HEK293T (cell line): ENCODE measurements around the gene ELF3.

ENCODE experiments used
- CTCF ChIA-PET: fragments of 350-600 bp; formaldehyde crosslinking; extraction: SDS; loops from one replicate; lab custom pipeline; 2021; ENCODE audit warnings: antibody characterized with exemption, inconsistent platforms; lab: Yijun Ruan, JAX
- POLR2A ChIA-PET: fragments of 350-600 bp; formaldehyde crosslinking; extraction: SDS; loops from one replicate; lab custom pipeline; 2020; ENCODE audit warnings: antibody characterized with exemption, inconsistent platforms; lab: Yijun Ruan, JAX
- DNase-seq: peaks from one replicate; pipeline ENCODE4 v3.0.0; 2012; ENCODE audit warnings: mixed read lengths; ENCODE audit errors: extremely low spot score
- ARNT ChIP-seq: fragments of 450-650 bp; IDR thresholded peaks from 2 replicates; pipeline ENCODE4 v1.6.1; 2017; ENCODE audit warnings: mild to moderate bottlenecking
- BHLHE40 ChIP-seq: fragments of 450-650 bp; IDR thresholded peaks from 2 replicates; pipeline ENCODE4 v1.6.1; 2016; ENCODE audit warnings: mild to moderate bottlenecking, moderate library complexity, borderline replicate concordance
- CTBP1 ChIP-seq: fragments of 450-650 bp; IDR thresholded peaks from 2 replicates; pipeline ENCODE4 v1.6.1; 2016; ENCODE audit warnings: borderline replicate concordance
- ELF4 ChIP-seq: fragments of 450-650 bp; IDR thresholded peaks from 2 replicates; pipeline ENCODE4 v1.6.1; 2017; ENCODE audit warnings: antibody characterized with exemption
- FOXA1 ChIP-seq: fragments of 450-650 bp; IDR thresholded peaks from 2 replicates; pipeline ENCODE4 v1.6.1; 2016; ENCODE audit warnings: mild to moderate bottlenecking
- FOXK2 ChIP-seq: fragments of 450-650 bp; IDR thresholded peaks from 2 replicates; pipeline ENCODE4 v1.6.1; 2016; ENCODE audit warnings: mild to moderate bottlenecking
- FOXM1 ChIP-seq: fragments of 450-650 bp; IDR thresholded peaks from 2 replicates; pipeline ENCODE4 v1.6.1; 2017; ENCODE audit warnings: mild to moderate bottlenecking, borderline replicate concordance
- HDGF ChIP-seq: fragments of 450-650 bp; IDR thresholded peaks from 2 replicates; pipeline ENCODE4 v1.6.1; 2017; ENCODE audit warnings: antibody characterized with exemption, borderline replicate concordance
- L3MBTL2 ChIP-seq: fragments of 450-650 bp; conservative IDR thresholded peaks from 2 replicates; pipeline ENCODE4 v1.6.1; 2016; ENCODE audit warnings: mild to moderate bottlenecking
- LEF1 ChIP-seq: fragments of 450-650 bp; IDR thresholded peaks from 2 replicates; pipeline ENCODE4 v1.6.1; 2017; ENCODE audit warnings: mild to moderate bottlenecking, borderline replicate concordance
- NFRKB ChIP-seq: fragments of 450-650 bp; IDR thresholded peaks from 2 replicates; pipeline ENCODE4 v1.6.1; 2016; ENCODE audit warnings: mild to moderate bottlenecking, moderate library complexity
- PKNOX1 ChIP-seq: fragments of 450-650 bp; IDR thresholded peaks from 2 replicates; pipeline ENCODE4 v1.6.1; 2016
- SP1 ChIP-seq: fragments of 450-650 bp; IDR thresholded peaks from 2 replicates; pipeline ENCODE4 v1.6.1; 2017
- SUZ12 ChIP-seq: fragments of 450-650 bp; IDR thresholded peaks from 2 replicates; pipeline ENCODE4 v1.6.1; 2016; ENCODE audit warnings: mild to moderate bottlenecking
- TARDBP ChIP-seq: fragments of 450-650 bp; IDR thresholded peaks from 2 replicates; pipeline ENCODE4 v1.6.1; 2016
- ZNF384 ChIP-seq: fragments of 450-650 bp; IDR thresholded peaks from 2 replicates; pipeline ENCODE4 v1.6.1; 2016

Gene ELF3

GRCh38 chr1:202005958-202006357, 4.4 kb upstream of the ELF3 start:
- CTCF ChIA-PET, result interaction anchor here (0.6 to 1.5 kb wide), 3 partner anchors 10 to 697 kb away, joined by 3 to 5 read pairs (median 3); no protein-coding TSS in a partner anchor
- no peak for DNase-seq
- POLR2A ChIA-PET, result interaction anchor here (1.3 kb wide), 1 partner anchor 113 kb away, joined by 3 read pairs; no protein-coding TSS in a partner anchor
- TF ChIP-seq ELF4 (no peak), TARDBP (no peak), BHLHE40 (no peak), L3MBTL2 (no peak), LEF1 (no peak), HDGF (no peak)

GRCh38 chr1:202007304-202007703, 3.1 kb upstream of the ELF3 start:
- ChIA-PET CTCF (interaction anchor here (0.8 to 1.4 kb wide), 6 partner anchors 8 to 128 kb away, joined by 3 to 8 read pairs (median 4); no protein-coding TSS in a partner anchor), POLR2A (no interaction called here)
- no peak for TF ChIP-seq HDGF
- TF ChIP-seq ZNF384, result no peak
- no peak for TF ChIP-seq ARNT
- TF ChIP-seq TARDBP, result no peak
- TF ChIP-seq L3MBTL2, result no peak
- TF ChIP-seq SUZ12, result no peak
- TF ChIP-seq FOXK2, result no peak
- no peak for TF ChIP-seq SP1
- no peak for TF ChIP-seq PKNOX1
- TF ChIP-seq NFRKB, result no peak
- no peak for TF ChIP-seq FOXA1
- TF ChIP-seq BHLHE40, result no peak
- TF ChIP-seq ELF4, result no peak
- no peak for TF ChIP-seq CTBP1
- no peak for TF ChIP-seq FOXM1
- no peak for TF ChIP-seq LEF1
- DNase-seq, result no peak

GRCh38 chr1:202007805-202008489, 2.4 kb upstream of the ELF3 start:
- no peak for DNase-seq
- ChIA-PET CTCF (interaction anchor here (0.8 to 1.4 kb wide), 6 partner anchors 8 to 128 kb away, joined by 3 to 8 read pairs (median 4); no protein-coding TSS in a partner anchor), POLR2A (no interaction called here)
- no peak for TF ChIP-seq L3MBTL2
- TF ChIP-seq FOXM1, result no peak
- TF ChIP-seq LEF1, result no peak

GRCh38 chr1:202009326-202010179, 834 bp upstream of the ELF3 start:
- TF ChIP-seq ZNF384, result no peak
- TF ChIP-seq LEF1, result no peak
- no peak for TF ChIP-seq ELF4
- TF ChIP-seq CTBP1, result no peak
- TF ChIP-seq FOXA1, result no peak
- no peak for TF ChIP-seq SP1
- no peak for TF ChIP-seq FOXM1
- no peak for TF ChIP-seq ARNT
- TF ChIP-seq SUZ12, result no peak
- no peak for TF ChIP-seq BHLHE40
- TF ChIP-seq PKNOX1, result no peak; the same call in 1 of the 2 replicates
- no peak for TF ChIP-seq HDGF
- no peak for TF ChIP-seq NFRKB
- no peak for TF ChIP-seq L3MBTL2
- no peak for TF ChIP-seq TARDBP
- TF ChIP-seq FOXK2, result no peak
- peak; percentile 86 for DNase-seq
- ChIA-PET POLR2A (no interaction called here), CTCF (interaction anchor here (0.8 to 1.8 kb wide), 6 partner anchors 8 to 110 kb away, joined by 3 to 6 read pairs (median 4); no protein-coding TSS in a partner anchor)

GRCh38 chr1:202011994-202012393, 1.6 kb downstream of the ELF3 start:
- no peak for TF ChIP-seq ELF4
- no peak for TF ChIP-seq NFRKB
- TF ChIP-seq SP1, result no peak
- no peak for DNase-seq
- ChIA-PET CTCF (interaction anchor here (0.9 to 2.7 kb wide), 2 partner anchors 13 to 109 kb away, joined by 5 to 9 read pairs; no protein-coding TSS in a partner anchor), POLR2A (no interaction called here)
